GM23338 (cell line): Measurements from ENCODE around the gene PTGER2. TPM values are rescaled to one million over a fixed set of nuclear protein-coding genes. Genes with fewer than 3 reads are reported as not detected.

Experiments used
- ATAC-seq: fragments of 200-7000 bp; cut with Tn5 transposase; 3 replicates; pipeline ENCODE4 v1.9.1; 2020
- DNase-seq: peaks from one replicate; pipeline ENCODE4 v3.0.0-alpha.2; 2015; ENCODE audit warnings: low spot score
- H2AFZ ChIP-seq: fragments of 200-600 bp; sonication (generic); 2 replicates; pipeline ENCODE4 v1.8.0; 2016; ENCODE audit warnings: antibody characterized with exemption, mild to moderate bottlenecking, moderate library complexity
- H3F3A ChIP-seq: fragments of 200-600 bp; sonication (generic); replicated peaks from 2 replicates; pipeline ENCODE4 v1.8.0; 2017; ENCODE audit warnings: antibody characterized with exemption, mixed run types, low read depth
- H3K27ac ChIP-seq: fragments of 200-600 bp; sonication (generic); 2 replicates; pipeline ENCODE4 v1.6.1; 2016; ENCODE audit warnings: low read depth
- H3K27me3 ChIP-seq: fragments of 200-600 bp; sonication (generic); 2 replicates; pipeline ENCODE4 v1.8.0; 2016; ENCODE audit warnings: mild to moderate bottlenecking, mixed run types, moderate library complexity; ENCODE audit not compliant: insufficient read depth
- H3K36me3 ChIP-seq: fragments of 200-600 bp; sonication (generic); 2 replicates; pipeline ENCODE4 v1.8.0; 2016; ENCODE audit warnings: mild to moderate bottlenecking; ENCODE audit not compliant: insufficient read depth
- H3K4me1 ChIP-seq: fragments of 200-600 bp; sonication (generic); 2 replicates; pipeline ENCODE4 v1.8.0; 2016; ENCODE audit warnings: mild to moderate bottlenecking, moderate library complexity; ENCODE audit not compliant: insufficient read depth
- H3K4me2 ChIP-seq: fragments of 200-600 bp; sonication (generic); 2 replicates; pipeline ENCODE4 v1.7.1; 2017; ENCODE audit warnings: mixed run types
- H3K4me3 ChIP-seq: fragments of 200-600 bp; sonication (generic); 2 replicates; pipeline ENCODE4 v1.6.1; 2016; ENCODE audit warnings: mixed run types
- H3K79me2 ChIP-seq: fragments of 200-600 bp; sonication (generic); replicated peaks from 2 replicates; pipeline ENCODE4 v1.8.0; 2017; ENCODE audit warnings: mild to moderate bottlenecking; ENCODE audit not compliant: insufficient read depth
- H3K9me2 ChIP-seq: fragments of 200-600 bp; sonication (generic); 2 replicates; pipeline ENCODE4 v1.8.0; 2017; ENCODE audit not compliant: insufficient read depth
- H4K20me1 ChIP-seq: fragments of 200-600 bp; sonication (generic); replicated peaks from 2 replicates; pipeline ENCODE4 v1.8.0; 2017; ENCODE audit warnings: mild to moderate bottlenecking; ENCODE audit not compliant: insufficient read depth
- H3K27ac Mint-ChIP-seq: 2 replicates; pipeline ENCODE4 v1.8.0; 2020; ENCODE audit warnings: inconsistent platforms, mild to moderate bottlenecking, moderate library complexity, mixed read lengths
- H3K27me3 Mint-ChIP-seq: 3 replicates; pipeline ENCODE4 v1.8.0; 2022; ENCODE audit warnings: low read depth, mild to moderate bottlenecking, moderate library complexity, mixed read lengths, inconsistent platforms; ENCODE audit not compliant: insufficient read depth, poor library complexity
- H3K36me3 Mint-ChIP-seq: 3 replicates; pipeline ENCODE4 v1.8.0; 2021; ENCODE audit warnings: low read depth, mild to moderate bottlenecking, inconsistent platforms, moderate library complexity, mixed read lengths
- H3K4me1 Mint-ChIP-seq: 3 replicates; pipeline ENCODE4 v1.8.0; 2020; ENCODE audit warnings: mild to moderate bottlenecking, inconsistent platforms, mixed read lengths
- H3K4me3 Mint-ChIP-seq: 3 replicates; pipeline ENCODE4 v1.8.0; 2021; ENCODE audit warnings: moderate library complexity, mild to moderate bottlenecking, inconsistent platforms, mixed read lengths
- H3K9me3 Mint-ChIP-seq: 3 replicates; pipeline ENCODE4 v1.8.0; 2020; ENCODE audit warnings: moderate library complexity, mild to moderate bottlenecking, inconsistent platforms, mixed read lengths
- CTCF ChIP-seq, 2 experiments: fragments of 200-600 bp in 1 of 2; sonication (generic) in 1 of 2; conservative IDR thresholded peaks; 2 replicates each; pipeline versions ENCODE4 v1.5.1 to v1.6.1; 2016 to 2017; ENCODE audit warnings: antibody characterized with exemption in 2 of 2, low read depth in 2 of 2, mild to moderate bottlenecking in 2 of 2, moderate library complexity in 1 of 2
- EZH2 ChIP-seq: fragments of 200-600 bp; sonication (generic); IDR thresholded peaks from one replicate; pipeline ENCODE4 v1.8.0; 2017; ENCODE audit warnings: antibody characterized with exemption, mild to moderate bottlenecking, low read depth; ENCODE audit not compliant: unreplicated experiment
- EZH2phosphoT487 ChIP-seq: fragments of 200-600 bp; sonication (generic); IDR thresholded peaks from one replicate; pipeline ENCODE4 v1.8.1; 2018; ENCODE audit warnings: antibody characterized with exemption; ENCODE audit not compliant: unreplicated experiment
- NANOG ChIP-seq: IDR thresholded peaks from 2 replicates; pipeline ENCODE4 v1.6.1; 2016; ENCODE audit warnings: antibody characterized with exemption, borderline replicate concordance
- STAT1 ChIP-seq: IDR thresholded peaks from one replicate; pipeline ENCODE4 v1.6.1; 2016; ENCODE audit warnings: antibody characterized with exemption; ENCODE audit not compliant: unreplicated experiment
- ZNF331 ChIP-seq: fragments of 250-450 bp; sonication (Bioruptor Pico); IDR thresholded peaks from 2 replicates; pipeline ENCODE4 v1.5.0; 2020; ENCODE audit warnings: low read depth, mild to moderate bottlenecking, moderate library complexity
- ZNF462 ChIP-seq: fragments of 250-450 bp; sonication (Bioruptor Pico); IDR thresholded peaks from 2 replicates; pipeline ENCODE4 v1.5.0; 2020; ENCODE audit warnings: mild to moderate bottlenecking, moderate library complexity
- polyA plus RNA-seq: library from polyadenylated mRNA; unstranded; fragments of >200 nt; fragmentation: Nextera tagmentation; extraction: Ambion mirVana; gene quantifications from 2 replicates; pipeline ENCODE4 v1.2.1, GENCODE V29; 2016
- total RNA-seq: library from RNA; depleted of rRNA; stranded (reverse); fragments of >200 nt; shearing (Covaris generic); gene quantifications from 2 replicates; pipeline ENCODE4 v1.2.3, GENCODE V29; 2014
- TF ChIP-seq, protein P1 (sequence below): IDR thresholded peaks from 2 replicates; pipeline ENCODE4 v1.6.1; 2016; ENCODE audit warnings: antibody characterized with exemption

PTGER2 gene
- total and polyA plus RNA-seq, 2 experiments from 2014 or later = 1.3 TPM

GRCh38 chr14:52350445-52350844 is 36.3 kb downstream of the PTGER2 start:
- TF ChIP-seq STAT1 (no peak), NANOG (no peak), ZNF331 (CRISPR knock-in tag) (no peak), CTCF (conservative IDR thresholded peaks at IDR 0.05; ENCODE audit: low read depth in 2 of 2) (no peak), EZH2 (no peak), ZNF462 (CRISPR knock-in tag) (no peak), EZH2phosphoT487 (no peak)
- TF ChIP-seq, protein P1, sequence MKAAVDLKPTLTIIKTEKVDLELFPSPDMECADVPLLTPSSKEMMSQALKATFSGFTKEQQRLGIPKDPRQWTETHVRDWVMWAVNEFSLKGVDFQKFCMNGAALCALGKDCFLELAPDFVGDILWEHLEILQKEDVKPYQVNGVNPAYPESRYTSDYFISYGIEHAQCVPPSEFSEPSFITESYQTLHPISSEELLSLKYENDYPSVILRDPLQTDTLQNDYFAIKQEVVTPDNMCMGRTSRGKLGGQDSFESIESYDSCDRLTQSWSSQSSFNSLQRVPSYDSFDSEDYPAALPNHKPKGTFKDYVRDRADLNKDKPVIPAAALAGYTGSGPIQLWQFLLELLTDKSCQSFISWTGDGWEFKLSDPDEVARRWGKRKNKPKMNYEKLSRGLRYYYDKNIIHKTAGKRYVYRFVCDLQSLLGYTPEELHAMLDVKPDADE = no peak
- Mint-ChIP-seq H3K4me1 (peaks cover 3% of the 10 kb centered on the region; the same call in 1 of the 3 replicates), H3K4me3 (no peak overlapping the region), H3K27ac (no peak overlapping the region), H3K9me3 (no peaks in the 10 kb centered on the region), H3K27me3 (no peaks in the 10 kb centered on the region), H3K36me3 (no peaks in the 10 kb centered on the region)
- Histone ChIP-seq H3K27me3 (no peaks in the 10 kb centered on the region), H3K9me2 (no peaks in the 10 kb centered on the region), H3K27ac (no peak overlapping the region), H3K36me3 (no peaks in the 10 kb centered on the region), H4K20me1 (no peaks in the 10 kb centered on the region), H3F3A (no peaks in the 10 kb centered on the region), H2AFZ (no peak overlapping the region), H3K4me2 (no peak overlapping the region), H3K4me3 (no peak overlapping the region), H3K4me1 (no peaks in the 10 kb centered on the region; the same call in 1 of the 2 replicates), H3K79me2 (no peaks in the 10 kb centered on the region)
- DNase-seq (no peak), ATAC-seq (no peak)
